A673 (cell line): ENCODE results near the gene HMGCR.

ENCODE experiments used
- CTCF ChIP-seq: fragments of 300-800, 200-600 bp; sonication (generic); conservative IDR thresholded peaks from 2 replicates; pipeline ENCODE4 v1.5.1; 2017; ENCODE audit warnings: low read depth, mild to moderate bottlenecking, antibody characterized with exemption, low read length, moderate library complexity, mixed read lengths
- EZH2 ChIP-seq: fragments of 200-600 bp; sonication (generic); IDR thresholded peaks from 2 replicates; pipeline ENCODE4 v1.6.1; 2017; ENCODE audit warnings: borderline replicate concordance, low read depth, mild to moderate bottlenecking, mixed read lengths, antibody characterized with exemption, low read length; ENCODE audit not compliant: poor library complexity, severe bottlenecking

GRCh38 chr5:75374394-75374814 is 37.4 kb downstream of the HMGCR start:
- no peak for TF ChIP-seq CTCF
- no peak for TF ChIP-seq EZH2
